Endothelial cell of umbilical vein (primary cell): ENCODE measurements around the gene ASCL4.

Experiments used
- CTCF ChIP-seq, 2 donors: IDR thresholded peaks; 1 replicate in 1 of 2; 2 replicates in 1 of 2; pipeline ENCODE4 v1.5.1; 2011; ENCODE audit warnings: low read length in 2 of 2, mild to moderate bottlenecking in 2 of 2, moderate library complexity in 2 of 2, control low read depth in 1 of 2, inconsistent platforms in 1 of 2, low read depth in 1 of 2; ENCODE audit not compliant: insufficient read depth in 1 of 2; ENCODE audit errors: extremely low read depth in 1 of 2
- EZH2 ChIP-seq: IDR thresholded peaks from 2 replicates; pipeline ENCODE4 v1.6.1; 2012; ENCODE audit warnings: borderline replicate concordance, low read depth, mild to moderate bottlenecking, moderate library complexity, low read length, inconsistent platforms; ENCODE audit not compliant: severe bottlenecking
- GATA2 ChIP-seq: IDR thresholded peaks from 2 replicates; pipeline ENCODE4 v1.7.0; 2011; ENCODE audit warnings: low read depth, mild to moderate bottlenecking, moderate library complexity, mixed read lengths, low read length; ENCODE audit not compliant: insufficient read length, insufficient read depth
- JUN ChIP-seq: IDR thresholded peaks from 2 replicates; pipeline ENCODE4 v1.6.1; 2011; ENCODE audit warnings: borderline replicate concordance, low read depth; ENCODE audit not compliant: insufficient read length, insufficient read depth
- MAX ChIP-seq: IDR thresholded peaks from 2 replicates; pipeline ENCODE4 v1.6.1; 2011; ENCODE audit not compliant: insufficient read depth, insufficient read length
- POLR2A ChIP-seq: IDR thresholded peaks from 2 replicates; pipeline ENCODE4 v1.6.1; 2012; ENCODE audit warnings: low read depth, mild to moderate bottlenecking, control low read depth, low read length
- POLR2AphosphoS5 ChIP-seq: IDR thresholded peaks from 2 replicates; pipeline ENCODE4 v1.6.1; 2012; ENCODE audit warnings: low read depth, mild to moderate bottlenecking, control low read depth, low read length, moderate library complexity; ENCODE audit not compliant: insufficient read depth

- TF ChIP-seq CTCF (IDR thresholded peaks at IDR 0.05; ENCODE audit: extremely low read depth in 1 of 2, insufficient read depth in 1 of 2, low read depth in 1 of 2, low read length in 2 of 2) (no peak), JUN (no peak), POLR2AphosphoS5 (no peak), EZH2 (no peak), POLR2A (no peak), MAX (no peak), GATA2 (no peak)
These were observed 13.0 kb upstream of the ASCL4 start for GRCh38 chr12:107761502-107761904.
